GM12864 (cell line): Measurements from ENCODE around the gene FBXW7.

Source experiments
- DNase-seq: peaks from one replicate; pipeline ENCODE4 v3.0.0-alpha.2; 2011; ENCODE audit warnings: low read depth
- H3K4me3 ChIP-seq: 2 replicates; pipeline ENCODE4 v1.5.1; 2011; ENCODE audit warnings: mild to moderate bottlenecking, low read depth, low read length, control low read depth
- CTCF ChIP-seq: IDR thresholded peaks from 2 replicates; pipeline ENCODE4 v1.5.1; 2011; ENCODE audit warnings: low read depth, mild to moderate bottlenecking, moderate library complexity, low read length, control low read depth, inconsistent platforms; ENCODE audit errors: missing control alignments

Gene FBXW7

GRCh38 chr4:152374606-152375285 lies 161.1 kb downstream of the FBXW7 start:
- no peak overlapping the region for H3K4me3 ChIP-seq
- no peak for TF ChIP-seq CTCF
- DNase-seq = no peak

- no peak for TF ChIP-seq CTCF
- no peak overlapping the region for H3K4me3 ChIP-seq
- DNase-seq = no peak
Observed at GRCh38 chr4:152374153-152374552, 161.7 kb downstream of the FBXW7 start.

- no peak for DNase-seq
- TF ChIP-seq CTCF = no peak
- H3K4me3 ChIP-seq = no peak overlapping the region
Observed at GRCh38 chr4:152372444-152372843, 163.4 kb downstream of the FBXW7 start.

- H3K4me3 ChIP-seq = no peak overlapping the region
- DNase-seq = no peak
- TF ChIP-seq CTCF = no peak
Observed at GRCh38 chr4:152369902-152370295, 166.0 kb downstream of the FBXW7 start.

- H3K4me3 ChIP-seq = no peak overlapping the region
Observed at GRCh38 chr4:152369203-152369901, 166.5 kb downstream of the FBXW7 start.

GRCh38 chr4:152368001-152368400 lies 167.9 kb downstream of the FBXW7 start:
- DNase-seq = no peak
- no peak overlapping the region for H3K4me3 ChIP-seq
- TF ChIP-seq CTCF = no peak

More at GRCh38 chr4:152369203-152369901, 166.5 kb downstream of the FBXW7 start:
- no peak for DNase-seq
- TF ChIP-seq CTCF = no peak
